Breast epithelium (tissue), 4 donors: Measurements from ENCODE around the gene APOL1. TPM values are rescaled to one million over a fixed set of nuclear protein-coding genes. Genes with fewer than 3 reads are reported as not detected.

Source experiments
- DNase-seq, 2 donors: peaks; one replicate each; pipeline ENCODE4 v3.0.0-alpha.2; 2019; ENCODE audit warnings: low spot score in 2 of 2
- H3K27ac ChIP-seq, 2 donors: fragments of 200-600 bp; sonication (generic) in 1 of 2; one replicate each; pipeline ENCODE4 v1.5.1; 2016 to 2019; ENCODE audit warnings: mild to moderate bottlenecking in 1 of 2
- H3K27me3 ChIP-seq, 2 donors: fragments of 200-600 bp; sonication (generic) in 1 of 2; one replicate each; pipeline versions ENCODE4 v1.5.1 to v1.6.0; 2017 to 2019; ENCODE audit warnings: control low read depth in 1 of 2, mild to moderate bottlenecking in 1 of 2
- H3K36me3 ChIP-seq: fragments of 200-600 bp; one replicate; pipeline ENCODE4 v1.5.1; 2019
- H3K4me1 ChIP-seq, 2 donors: fragments of 200-600 bp; sonication (generic); one replicate each; pipeline ENCODE4 v1.5.1; 2016 to 2019; ENCODE audit warnings: control low read depth in 1 of 2
- H3K4me3 ChIP-seq, 3 donors: fragments of 200-600 bp; sonication (generic); 1 replicate in 2 of 3; 2 replicates in 1 of 3; pipeline ENCODE4 v1.5.1; 2016 to 2019; ENCODE audit warnings: mild to moderate bottlenecking in 3 of 3, moderate library complexity in 2 of 3
- H3K9me3 ChIP-seq, 2 donors: fragments of 200-600 bp; sonication (generic) in 1 of 2; one replicate each; pipeline ENCODE4 v1.5.1; 2016 to 2019; ENCODE audit warnings: control low read depth in 1 of 2
- CTCF ChIP-seq, 3 donors: fragments of 450-650 bp; IDR thresholded peaks; one replicate each; pipeline ENCODE4 v1.5.1; 2016 to 2017; ENCODE audit warnings: antibody characterized with exemption in 3 of 3, mild to moderate bottlenecking in 3 of 3, moderate library complexity in 3 of 3
- POLR2A ChIP-seq: fragments of 450-650 bp; IDR thresholded peaks from one replicate; pipeline ENCODE4 v1.6.1; 2016; ENCODE audit warnings: antibody characterized with exemption, mild to moderate bottlenecking, moderate library complexity
- POLR2AphosphoS5 ChIP-seq, 3 donors: sonication (generic); formaldehyde crosslinking; IDR thresholded peaks; one replicate each; pipeline ENCODE4 v1.6.1; 2017; ENCODE audit warnings: antibody characterized with exemption in 3 of 3
- intact Hi-C: fragments of 100-400 bp; cut with DNase I; formaldehyde crosslinking; loops from one replicate; pipeline ENCODE4 v1.15.1; 2023; ENCODE audit warnings: low total_unique reads
- total RNA-seq, 3 donors: library from RNA; depleted of rRNA; stranded (reverse); fragments of >200 nt; gene quantifications; one replicate each; pipeline ENCODE4 v1.1.0, GENCODE V29; 2016

The APOL1 gene
- total RNA-seq, 3 donors from 2014 or later = 5.9 to 38.3 (median 22.2) TPM

GRCh38 chr22:36299295-36299694 is 46.4 kb downstream of the APOL1 start:
- Histone ChIP-seq H3K4me1 (no peaks in the 10 kb centered on the region), H3K4me3 (no peak overlapping the region), H3K27me3 (no peaks in the 10 kb centered on the region), H3K36me3 (peaks cover 33% of the 10 kb centered on the region), H3K27ac (peak overlapping the region; percentile 22 to 34), H3K9me3 (no peaks in the 10 kb centered on the region)
- intact Hi-C loops = no loop called here
- DNase-seq = no peak
- TF ChIP-seq POLR2AphosphoS5 (IDR thresholded peaks at IDR 0.05) = no peak
- TF ChIP-seq POLR2A = no peak
- TF ChIP-seq CTCF (IDR thresholded peaks at IDR 0.05) = no peak

- intact Hi-C loops = no loop called here
- peaks cover 33% of the 10 kb centered on the region for H3K36me3 ChIP-seq
- no peaks in the 10 kb centered on the region for H3K4me1 ChIP-seq
- no peak for TF ChIP-seq POLR2AphosphoS5 (IDR thresholded peaks at IDR 0.05)
- TF ChIP-seq POLR2A = no peak
- TF ChIP-seq CTCF (IDR thresholded peaks at IDR 0.05) = no peak
- no peaks in the 10 kb centered on the region for H3K9me3 ChIP-seq
- peak overlapping the region in 1 of 2 donors; percentile 22 for H3K27ac ChIP-seq
- no peaks in the 10 kb centered on the region for H3K27me3 ChIP-seq
- H3K4me3 ChIP-seq = no peak overlapping the region
- DNase-seq = no peak
Measured at GRCh38 chr22:36299911-36300310, 47.0 kb downstream of the APOL1 start.

- intact Hi-C loops = no loop called here
- no peak overlapping the region for H3K4me3 ChIP-seq
- TF ChIP-seq POLR2AphosphoS5 (IDR thresholded peaks at IDR 0.05) = no peak
- TF ChIP-seq POLR2A = no peak
- TF ChIP-seq CTCF (IDR thresholded peaks at IDR 0.05) = no peak
- peak overlapping the region; percentile 36 to 57 for H3K27ac ChIP-seq
- no peaks in the 10 kb centered on the region for H3K9me3 ChIP-seq
- no peak for DNase-seq
- H3K27me3 ChIP-seq = no peaks in the 10 kb centered on the region
- H3K36me3 ChIP-seq = peaks cover 28% of the 10 kb centered on the region
- no peaks in the 10 kb centered on the region for H3K4me1 ChIP-seq
Measured at GRCh38 chr22:36300396-36301212, 47.7 kb downstream of the APOL1 start.

- Histone ChIP-seq H3K4me3 (no peak overlapping the region), H3K36me3 (peaks cover 24% of the 10 kb centered on the region), H3K27ac (peak overlapping the region; percentile 36 to 57), H3K27me3 (no peaks in the 10 kb centered on the region), H3K9me3 (no peaks in the 10 kb centered on the region), H3K4me1 (no peaks in the 10 kb centered on the region)
- DNase-seq = peak; percentile 69 to 83
- intact Hi-C loops = no loop called here
- TF ChIP-seq POLR2A = no peak
- TF ChIP-seq CTCF (IDR thresholded peaks at IDR 0.05) = peak; percentile 93 to 96 (median 95)
- TF ChIP-seq POLR2AphosphoS5 (IDR thresholded peaks at IDR 0.05) = peak in 2 of 3 donors; percentile 67 to 71
Measured at GRCh38 chr22:36301384-36301828, 48.5 kb downstream of the APOL1 start.

GRCh38 chr22:36301851-36302250 is 48.9 kb downstream of the APOL1 start:
- Histone ChIP-seq H3K4me3 (no peak overlapping the region), H3K36me3 (peaks cover 20% of the 10 kb centered on the region), H3K27me3 (no peaks in the 10 kb centered on the region), H3K27ac (peak overlapping the region; percentile 36 to 50), H3K4me1 (no peaks in the 10 kb centered on the region), H3K9me3 (no peaks in the 10 kb centered on the region)
- no peak for DNase-seq
- intact Hi-C loops = no loop called here
- TF ChIP-seq CTCF (IDR thresholded peaks at IDR 0.05) (no peak), POLR2A (no peak), POLR2AphosphoS5 (IDR thresholded peaks at IDR 0.05) (no peak)
